Left ventricle myocardium inferior (tissue), 1 donor: ENCODE data around the gene OPN1MW3. TPM values are rescaled to one million over a fixed set of nuclear protein-coding genes. Genes with fewer than 3 reads are reported as not detected.
"Not testable (repeated sequence)": the region's sequence is repeated elsewhere in the genome, so short reads cannot be mapped to it uniquely, and the experiment has no call there.

Experiments
- DNase-seq: peaks from one replicate; pipeline ENCODE4 v3.0.0-alpha.2; 2020
- H3K27ac ChIP-seq: fragments of 200-600 bp; replicated peaks from 2 replicates; pipeline ENCODE4 v1.8.0; 2021
- H3K27me3 ChIP-seq: fragments of 200-600 bp; 2 replicates; pipeline ENCODE4 v1.8.0; 2021; ENCODE audit warnings: low read depth
- H3K36me3 ChIP-seq: fragments of 200-600 bp; 2 replicates; pipeline ENCODE4 v1.8.0; 2021
- H3K4me1 ChIP-seq: fragments of 200-600 bp; 2 replicates; pipeline ENCODE4 v1.8.0; 2021
- H3K4me3 ChIP-seq: fragments of 200-600 bp; 2 replicates; pipeline ENCODE4 v1.8.0; 2021; ENCODE audit warnings: mild to moderate bottlenecking, moderate library complexity
- H3K9me3 ChIP-seq: fragments of 200-600 bp; replicated peaks from 2 replicates; pipeline ENCODE4 v1.8.0; 2021
- intact Hi-C: fragments of 100-400 bp; cut with micrococcal nuclease; formaldehyde crosslinking; loops from one replicate; pipeline ENCODE4 v1.11.0; 2022
- long read RNA-seq: library from polyadenylated mRNA; unstranded; transcript quantifications from one replicate; pipeline ENCODE4 v2.0.0, GENCODE V29; 2021
- total RNA-seq: library from RNA; stranded (reverse); fragmentation: NEBNext Ultra II Directional; extraction: Animal tissue kit (Norgen Biotek cat#: 25700); gene quantifications from one replicate; pipeline ENCODE4 v1.2.1, GENCODE V29; 2021
- donor health status: DM: no; HTN: yes; CAD: no; lungs with severe emphysema.

The OPN1MW3 gene
- not detected for total RNA-seq
- long read RNA-seq, result 0 reads

DNA sequence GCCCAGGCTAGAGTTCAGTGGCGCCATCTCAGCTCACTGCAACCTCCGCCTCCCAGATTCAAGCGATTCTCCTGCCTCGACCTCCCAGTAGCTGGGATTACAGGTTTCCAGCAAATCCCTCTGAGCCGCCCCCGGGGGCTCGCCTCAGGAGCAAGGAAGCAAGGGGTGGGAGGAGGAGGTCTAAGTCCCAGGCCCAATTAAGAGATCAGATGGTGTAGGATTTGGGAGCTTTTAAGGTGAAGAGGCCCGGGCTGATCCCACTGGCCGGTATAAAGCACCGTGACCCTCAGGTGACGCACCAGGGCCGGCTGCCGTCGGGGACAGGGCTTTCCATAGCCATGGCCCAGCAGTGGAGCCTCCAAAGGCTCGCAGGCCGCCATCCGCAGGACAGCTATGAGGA lies at the start of gene OPN1MW3:
OPN1MW3 (plus strand) TSS at position 301 of the 400 bp plus-strand sequence; CDS start at position 339, 38 bp downstream.
- H3K4me3 ChIP-seq, H3K27ac ChIP-seq, H3K9me3 ChIP-seq, H3K27me3 ChIP-seq, intact Hi-C loops, H3K36me3 ChIP-seq, H3K4me1 ChIP-seq, DNase-seq: not testable (repeated sequence)

DNA sequence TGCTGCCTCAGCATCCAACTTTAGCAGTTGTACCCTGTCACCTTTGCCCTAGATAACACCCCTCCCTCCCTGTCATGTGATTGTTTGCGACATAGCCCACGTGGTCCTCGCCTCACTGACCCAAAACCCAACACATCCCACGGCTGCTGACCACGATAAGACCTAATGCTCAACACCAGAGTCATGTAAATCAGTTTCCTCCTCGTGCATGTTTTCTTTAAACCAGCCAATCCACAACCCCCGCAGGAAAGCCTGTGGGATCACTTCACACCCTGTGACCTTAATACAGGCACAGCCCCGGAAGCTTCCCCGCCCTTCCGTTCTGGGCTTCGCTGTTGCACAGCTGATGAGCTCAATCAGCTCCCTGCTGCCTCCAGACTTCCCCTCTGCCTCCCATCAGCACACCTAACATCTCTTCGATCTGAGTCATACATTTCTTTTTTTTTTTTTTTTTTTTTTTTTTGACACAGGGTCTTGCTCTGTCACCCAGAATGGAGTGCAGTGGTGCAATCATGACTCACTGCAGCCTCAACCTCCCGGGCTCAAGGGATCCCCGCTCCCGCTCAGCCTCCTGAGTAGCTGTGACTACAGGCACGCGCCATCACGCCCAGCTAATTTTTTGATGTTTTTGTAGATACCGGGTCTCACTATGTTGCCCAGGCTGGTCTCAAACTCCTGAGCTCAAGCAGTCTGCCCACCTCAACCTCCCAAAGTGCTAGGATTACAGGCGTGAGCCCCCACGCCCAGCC lies 47.5 kb upstream of the OPN1MW3 start:
- H3K9me3 ChIP-seq, H3K27me3 ChIP-seq, H3K36me3 ChIP-seq, intact Hi-C loops, H3K4me1 ChIP-seq, H3K4me3 ChIP-seq, DNase-seq, H3K27ac ChIP-seq: not testable (repeated sequence)

DNA sequence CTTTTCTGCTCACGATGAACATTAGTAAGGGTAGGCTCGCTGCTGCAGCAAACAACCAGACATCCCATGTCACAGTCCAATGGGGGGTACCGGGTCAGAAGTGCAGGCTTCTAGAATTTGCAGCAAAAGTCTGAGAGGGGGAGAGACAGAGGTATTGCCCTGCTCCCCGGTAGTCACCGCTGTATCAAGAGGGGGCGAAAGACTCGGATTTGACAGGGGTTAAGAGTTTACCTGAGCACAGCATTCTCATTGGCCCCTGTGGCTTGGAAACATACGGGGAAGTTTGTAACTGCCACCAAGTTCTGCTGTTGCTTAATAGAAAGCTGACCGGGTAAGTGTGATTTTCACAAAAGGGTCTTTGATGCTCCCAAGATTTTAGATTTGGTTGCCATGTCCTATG lies 46.3 kb upstream of the OPN1MW3 start:
- DNase-seq, H3K4me3 ChIP-seq, H3K4me1 ChIP-seq, H3K27ac ChIP-seq, H3K36me3 ChIP-seq, H3K27me3 ChIP-seq, intact Hi-C loops, H3K9me3 ChIP-seq: not testable (repeated sequence)

DNA sequence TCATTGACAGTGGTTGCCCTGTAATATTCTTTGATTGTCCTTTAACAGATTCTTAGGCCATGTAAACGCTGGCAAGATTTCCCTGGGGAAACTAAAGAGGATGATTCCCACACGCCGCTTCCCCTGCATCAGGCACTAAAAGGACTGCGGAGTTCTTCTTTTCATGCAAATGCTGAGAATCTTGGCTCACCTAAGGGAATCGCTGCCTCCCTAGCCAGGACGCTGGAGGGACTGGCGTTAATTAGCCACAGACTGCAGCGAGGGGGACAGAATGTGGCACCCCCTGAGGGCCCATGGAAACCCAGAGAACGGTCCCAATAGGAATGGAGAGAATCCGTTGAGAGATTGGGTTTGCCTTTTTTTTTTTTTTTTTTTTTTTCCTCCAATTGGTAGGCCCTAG lies 45.9 kb upstream of the OPN1MW3 start:
- H3K27ac ChIP-seq, H3K4me1 ChIP-seq, H3K9me3 ChIP-seq, intact Hi-C loops, DNase-seq, H3K4me3 ChIP-seq, H3K36me3 ChIP-seq, H3K27me3 ChIP-seq: not testable (repeated sequence)

DNA sequence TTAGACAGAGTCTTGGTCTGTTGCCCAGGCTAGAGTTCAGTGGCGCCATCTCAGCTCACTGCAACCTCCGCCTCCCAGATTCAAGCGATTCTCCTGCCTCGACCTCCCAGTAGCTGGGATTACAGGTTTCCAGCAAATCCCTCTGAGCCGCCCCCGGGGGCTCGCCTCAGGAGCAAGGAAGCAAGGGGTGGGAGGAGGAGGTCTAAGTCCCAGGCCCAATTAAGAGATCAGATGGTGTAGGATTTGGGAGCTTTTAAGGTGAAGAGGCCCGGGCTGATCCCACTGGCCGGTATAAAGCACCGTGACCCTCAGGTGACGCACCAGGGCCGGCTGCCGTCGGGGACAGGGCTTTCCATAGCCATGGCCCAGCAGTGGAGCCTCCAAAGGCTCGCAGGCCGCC lies 37.9 kb upstream of the OPN1MW3 start, which contains the start of gene OPN1MW2:
OPN1MW2 (plus strand) TSS at position 301 of the 400 bp plus-strand sequence; CDS start at position 361, 60 bp downstream.
- not testable (repeated sequence) for H3K4me3 ChIP-seq, H3K4me1 ChIP-seq

DNA sequence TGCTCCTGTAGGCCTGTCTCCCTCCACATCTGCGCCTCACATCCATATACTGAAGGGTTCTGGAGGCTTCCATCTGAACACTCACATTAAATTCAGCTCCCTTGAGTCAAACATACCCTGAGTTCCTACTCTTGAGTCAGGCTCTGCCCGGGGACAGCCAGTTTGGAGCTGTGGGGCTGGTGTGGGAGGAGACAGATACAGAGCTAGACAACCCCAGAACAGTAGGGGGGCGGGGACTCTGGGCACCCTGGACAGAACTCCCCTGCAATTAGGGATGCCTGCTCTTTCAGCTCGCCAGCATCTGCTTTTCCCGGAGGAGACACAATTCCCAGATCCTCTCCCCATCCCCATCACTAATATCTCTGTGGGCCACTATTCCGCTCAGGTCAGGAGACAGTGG lies 32.1 kb upstream of the OPN1MW3 start:
- DNase-seq, H3K4me1 ChIP-seq, H3K4me3 ChIP-seq, intact Hi-C loops, H3K27me3 ChIP-seq, H3K9me3 ChIP-seq, H3K36me3 ChIP-seq, H3K27ac ChIP-seq: not testable (repeated sequence)

More for the DNA sequence above, 37.9 kb upstream of the OPN1MW3 start, which contains the start of gene OPN1MW2:
- H3K27me3 ChIP-seq, H3K9me3 ChIP-seq, H3K27ac ChIP-seq, intact Hi-C loops, H3K36me3 ChIP-seq, DNase-seq: not testable (repeated sequence)

DNA sequence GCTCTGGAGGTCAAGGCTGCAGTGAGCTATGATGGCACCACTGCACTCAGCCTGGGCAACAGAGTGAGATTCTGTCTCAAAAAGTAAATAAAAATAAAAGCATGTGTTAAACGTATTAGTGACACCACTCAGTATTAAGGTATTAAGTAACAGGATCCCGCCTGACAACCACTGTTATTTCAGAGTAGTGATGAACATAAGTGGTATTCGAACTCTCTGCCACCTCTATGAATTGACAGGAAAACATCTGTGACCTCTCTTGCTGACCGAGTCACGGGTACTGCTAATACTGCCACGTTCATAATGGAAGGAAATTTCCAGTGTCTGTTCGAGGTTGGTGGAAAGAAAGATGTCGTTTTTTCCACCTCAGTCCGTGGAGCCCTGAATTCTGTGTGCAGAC lies 30.7 kb upstream of the OPN1MW3 start:
- H3K9me3 ChIP-seq, H3K27me3 ChIP-seq, H3K36me3 ChIP-seq, H3K27ac ChIP-seq, H3K4me1 ChIP-seq, H3K4me3 ChIP-seq, intact Hi-C loops, DNase-seq: not testable (repeated sequence)

DNA sequence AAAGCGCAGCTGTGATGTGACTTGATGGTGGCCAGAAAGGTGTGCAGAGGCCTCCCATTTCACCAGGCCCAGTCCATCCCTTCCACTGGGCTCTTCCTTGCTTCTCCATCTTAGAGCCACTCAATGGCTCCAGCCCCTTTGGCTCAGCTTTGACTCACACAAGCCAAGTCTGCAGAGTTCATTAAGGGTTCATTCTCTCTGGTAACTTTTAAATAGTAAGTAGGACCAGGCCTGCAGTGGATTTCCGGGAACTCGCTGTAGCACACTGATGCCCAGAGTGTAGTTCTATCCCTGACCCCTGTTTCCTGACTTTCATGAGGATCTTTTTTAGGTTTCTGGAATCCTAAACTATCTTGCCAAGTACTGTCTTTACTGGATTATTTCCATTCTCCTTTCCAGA lies 25.9 kb upstream of the OPN1MW3 start:
- H3K4me1 ChIP-seq, intact Hi-C loops, DNase-seq, H3K4me3 ChIP-seq, H3K36me3 ChIP-seq, H3K27me3 ChIP-seq, H3K27ac ChIP-seq, H3K9me3 ChIP-seq: not testable (repeated sequence)

DNA sequence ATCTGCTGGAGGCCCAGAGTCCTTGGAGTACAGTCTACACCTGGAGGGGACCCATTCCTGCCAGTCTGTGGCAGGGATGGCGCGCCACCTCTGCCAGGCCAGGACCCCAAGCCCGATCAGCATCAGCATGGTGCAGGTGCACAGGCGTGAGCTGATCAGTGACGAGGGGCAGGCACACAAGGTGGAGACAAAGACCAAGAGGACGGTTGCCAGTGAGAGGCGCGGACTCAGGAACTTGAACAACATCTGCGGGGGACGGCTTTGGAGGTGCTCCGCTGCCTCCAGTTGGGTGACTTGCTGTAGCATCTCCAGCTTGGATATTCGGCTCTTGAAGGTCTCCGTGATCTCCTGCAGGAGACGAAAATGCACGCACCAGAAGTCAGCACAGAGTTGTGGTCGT lies 23.8 kb upstream of the OPN1MW3 start:
- H3K27me3 ChIP-seq, DNase-seq, H3K27ac ChIP-seq, H3K4me1 ChIP-seq, intact Hi-C loops, H3K36me3 ChIP-seq, H3K4me3 ChIP-seq, H3K9me3 ChIP-seq: not testable (repeated sequence)

DNA sequence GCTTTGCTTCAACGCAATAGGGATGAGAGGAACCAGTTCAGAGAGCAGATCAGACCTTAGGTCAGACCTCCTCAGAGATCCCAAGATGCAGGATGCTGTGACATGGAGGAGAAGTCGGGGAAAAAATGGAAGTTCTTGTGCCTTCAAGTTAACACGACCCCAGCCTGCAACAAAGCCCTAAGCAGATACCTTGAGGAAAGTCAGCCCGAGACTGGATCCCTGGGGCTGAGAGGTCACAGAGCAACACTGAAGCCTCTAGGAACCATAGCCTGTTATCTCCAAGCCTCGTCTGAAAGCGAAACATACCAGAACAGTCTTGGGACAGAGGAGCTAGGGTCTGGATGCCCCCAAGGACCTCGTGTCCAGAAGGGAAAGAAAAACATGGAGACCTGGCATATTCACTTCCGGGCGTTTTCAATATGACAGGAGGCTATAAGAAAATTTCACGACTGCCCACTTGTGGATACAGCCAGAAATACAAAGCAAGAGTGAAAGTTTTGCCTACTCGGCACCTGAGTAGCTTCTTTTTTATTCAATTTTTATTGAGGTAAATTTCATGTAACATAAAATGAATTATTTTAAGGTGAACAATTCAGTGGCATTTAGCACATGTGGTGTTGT lies 18.3 kb upstream of the OPN1MW3 start:
- intact Hi-C loops, H3K9me3 ChIP-seq, H3K36me3 ChIP-seq: not testable (repeated sequence)

DNA sequence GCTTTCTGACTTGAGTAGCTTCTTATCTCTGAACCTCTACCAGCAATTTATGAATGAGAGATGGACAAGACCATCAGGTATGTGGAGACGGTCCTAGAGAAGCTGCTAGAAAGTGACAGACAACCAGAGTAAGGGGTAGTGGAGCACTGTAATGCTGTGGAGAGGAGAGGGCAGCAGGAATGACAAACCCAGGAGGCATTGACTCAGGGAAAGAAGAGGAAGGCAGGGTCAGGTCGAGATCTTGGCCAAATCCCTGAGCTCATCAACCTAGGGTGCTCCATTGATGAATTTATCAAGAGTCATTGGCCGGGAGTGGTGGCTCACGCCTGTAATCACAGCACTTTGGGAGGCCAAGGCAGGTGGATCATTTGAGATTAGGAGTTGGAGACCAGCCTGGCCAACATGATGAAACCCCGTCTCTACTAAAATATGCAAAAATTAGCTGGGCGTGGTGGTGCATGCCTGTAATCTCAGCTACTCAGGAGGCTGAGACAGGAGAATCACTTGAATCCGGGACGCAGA lies 17.3 kb upstream of the OPN1MW3 start:
- H3K27me3 ChIP-seq, H3K27ac ChIP-seq, H3K36me3 ChIP-seq, H3K9me3 ChIP-seq, intact Hi-C loops, H3K4me1 ChIP-seq, DNase-seq, H3K4me3 ChIP-seq: not testable (repeated sequence)

More for the DNA sequence above, 18.3 kb upstream of the OPN1MW3 start:
- not testable (repeated sequence) for H3K4me3 ChIP-seq, H3K27ac ChIP-seq, DNase-seq, H3K27me3 ChIP-seq, H3K4me1 ChIP-seq

DNA sequence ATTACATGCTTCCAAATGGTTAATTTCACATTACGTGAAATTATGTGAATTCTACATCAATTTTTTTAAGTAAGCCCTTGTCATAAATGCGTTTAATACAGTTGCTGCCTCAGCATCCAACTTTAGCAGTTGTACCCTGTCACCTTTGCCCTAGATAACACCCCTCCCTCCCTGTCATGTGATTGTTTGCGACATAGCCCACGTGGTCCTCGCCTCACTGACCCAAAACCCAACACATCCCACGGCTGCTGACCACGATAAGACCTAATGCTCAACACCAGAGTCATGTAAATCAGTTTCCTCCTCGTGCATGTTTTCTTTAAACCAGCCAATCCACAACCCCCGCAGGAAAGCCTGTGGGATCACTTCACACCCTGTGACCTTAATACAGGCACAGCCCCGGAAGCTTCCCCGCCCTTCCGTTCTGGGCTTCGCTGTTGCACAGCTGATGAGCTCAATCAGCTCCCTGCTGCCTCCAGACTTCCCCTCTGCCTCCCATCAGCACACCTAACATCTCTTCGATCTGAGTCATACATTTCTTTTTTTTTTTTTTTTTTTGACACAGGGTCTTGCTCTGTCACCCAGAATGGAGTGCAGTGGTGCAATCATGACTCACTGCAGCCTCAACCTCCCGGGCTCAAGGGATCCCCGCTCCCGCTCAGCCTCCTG lies 9.9 kb upstream of the OPN1MW3 start:
- DNase-seq, intact Hi-C loops, H3K27ac ChIP-seq, H3K9me3 ChIP-seq, H3K36me3 ChIP-seq, H3K27me3 ChIP-seq, H3K4me3 ChIP-seq, H3K4me1 ChIP-seq: not testable (repeated sequence)

DNA sequence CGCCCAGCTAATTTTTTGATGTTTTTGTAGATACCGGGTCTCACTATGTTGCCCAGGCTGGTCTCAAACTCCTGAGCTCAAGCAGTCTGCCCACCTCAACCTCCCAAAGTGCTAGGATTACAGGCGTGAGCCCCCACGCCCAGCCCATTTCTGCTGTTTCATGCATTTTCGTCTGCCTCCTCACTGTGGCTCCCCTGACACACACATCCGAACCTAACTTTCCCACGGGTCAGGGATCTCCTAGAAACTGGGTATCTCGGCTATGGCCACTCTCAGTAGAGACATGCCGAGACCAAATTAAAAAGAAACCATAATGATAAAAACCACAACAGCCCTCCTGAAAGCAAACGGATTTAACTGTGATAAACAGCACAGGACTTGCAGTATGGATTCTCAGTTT lies 9.3 kb upstream of the OPN1MW3 start:
- DNase-seq, H3K9me3 ChIP-seq, H3K36me3 ChIP-seq, H3K27me3 ChIP-seq, H3K27ac ChIP-seq, intact Hi-C loops, H3K4me3 ChIP-seq, H3K4me1 ChIP-seq: not testable (repeated sequence)
